Measurements from ENCODE around the gene CA4.
"Not testable (repeated sequence)": the region's sequence is repeated elsewhere in the genome, so short reads cannot be mapped to it uniquely, and the experiment has no call there.

DNA sequence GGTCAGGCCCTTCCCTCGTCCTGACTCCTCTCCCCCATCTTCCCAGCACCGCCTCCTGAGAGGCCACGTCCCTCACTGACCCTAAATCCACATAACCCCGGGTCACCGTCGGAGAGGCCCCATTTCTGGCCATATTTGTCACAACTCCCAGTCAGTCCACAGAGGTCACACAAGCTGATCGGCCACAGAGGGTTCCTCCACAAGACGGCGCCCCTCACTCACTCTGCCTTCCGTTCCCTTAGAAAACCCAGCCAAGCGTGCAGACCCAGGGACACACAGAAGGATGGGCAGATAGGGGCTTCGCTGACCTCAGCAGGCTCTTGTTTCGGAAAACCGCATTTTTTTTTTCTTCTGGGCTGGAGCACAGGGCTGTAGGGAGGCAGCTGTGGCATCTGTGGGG is 33.6 kb upstream of the CA4 start:
- TF ChIP-seq, protein P1, sequence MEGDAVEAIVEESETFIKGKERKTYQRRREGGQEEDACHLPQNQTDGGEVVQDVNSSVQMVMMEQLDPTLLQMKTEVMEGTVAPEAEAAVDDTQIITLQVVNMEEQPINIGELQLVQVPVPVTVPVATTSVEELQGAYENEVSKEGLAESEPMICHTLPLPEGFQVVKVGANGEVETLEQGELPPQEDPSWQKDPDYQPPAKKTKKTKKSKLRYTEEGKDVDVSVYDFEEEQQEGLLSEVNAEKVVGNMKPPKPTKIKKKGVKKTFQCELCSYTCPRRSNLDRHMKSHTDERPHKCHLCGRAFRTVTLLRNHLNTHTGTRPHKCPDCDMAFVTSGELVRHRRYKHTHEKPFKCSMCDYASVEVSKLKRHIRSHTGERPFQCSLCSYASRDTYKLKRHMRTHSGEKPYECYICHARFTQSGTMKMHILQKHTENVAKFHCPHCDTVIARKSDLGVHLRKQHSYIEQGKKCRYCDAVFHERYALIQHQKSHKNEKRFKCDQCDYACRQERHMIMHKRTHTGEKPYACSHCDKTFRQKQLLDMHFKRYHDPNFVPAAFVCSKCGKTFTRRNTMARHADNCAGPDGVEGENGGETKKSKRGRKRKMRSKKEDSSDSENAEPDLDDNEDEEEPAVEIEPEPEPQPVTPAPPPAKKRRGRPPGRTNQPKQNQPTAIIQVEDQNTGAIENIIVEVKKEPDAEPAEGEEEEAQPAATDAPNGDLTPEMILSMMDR (IDR thresholded peaks at IDR 0.05; ENCODE audit: insufficient read depth, low read length, poor library complexity, severe bottlenecking): not testable (repeated sequence)
- TF ChIP-seq EZH2phosphoT487 (conservative IDR thresholded peaks at IDR 0.05; ENCODE audit: low read length): not testable (repeated sequence)

All from SU-DHL-6 (cell line).